Endothelial cell of umbilical vein (primary cell): ENCODE data around the gene ZNF670.

Experiments
- CTCF ChIP-seq, 2 donors: IDR thresholded peaks; 1 replicate in 1 of 2; 2 replicates in 1 of 2; pipeline ENCODE4 v1.5.1; 2011; ENCODE audit warnings: low read length in 2 of 2, mild to moderate bottlenecking in 2 of 2, moderate library complexity in 2 of 2, control low read depth in 1 of 2, inconsistent platforms in 1 of 2, low read depth in 1 of 2; ENCODE audit not compliant: insufficient read depth in 1 of 2; ENCODE audit errors: extremely low read depth in 1 of 2
- EZH2 ChIP-seq: IDR thresholded peaks from 2 replicates; pipeline ENCODE4 v1.6.1; 2012; ENCODE audit warnings: borderline replicate concordance, low read depth, mild to moderate bottlenecking, moderate library complexity, low read length, inconsistent platforms; ENCODE audit not compliant: severe bottlenecking
- POLR2A ChIP-seq: IDR thresholded peaks from 2 replicates; pipeline ENCODE4 v1.6.1; 2012; ENCODE audit warnings: low read depth, mild to moderate bottlenecking, control low read depth, low read length

DNA sequence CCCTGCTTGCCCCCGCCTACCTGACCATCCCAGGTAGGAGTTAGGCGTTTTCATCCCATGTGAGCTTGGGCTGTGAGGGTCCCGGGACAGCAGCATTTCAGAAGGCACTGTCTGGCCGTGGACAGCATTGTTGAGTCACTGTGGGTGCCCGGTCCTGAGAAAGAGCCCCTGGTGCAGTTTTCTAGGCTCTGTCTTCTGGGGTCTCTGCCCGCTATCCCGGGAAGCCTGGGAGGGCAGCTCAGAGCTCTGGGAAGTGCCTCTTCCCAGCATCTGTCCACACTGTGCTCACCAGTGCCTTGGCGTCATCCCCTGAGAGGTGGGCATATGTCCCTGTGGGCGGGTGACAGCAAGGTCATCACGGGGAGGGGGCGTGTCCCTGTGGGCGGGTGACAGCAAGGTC is 36.9 kb upstream of the ZNF670 start:
- no peak for TF ChIP-seq CTCF (IDR thresholded peaks at IDR 0.05; ENCODE audit: extremely low read depth in 1 of 2, insufficient read depth in 1 of 2, low read depth in 1 of 2, low read length in 2 of 2)
- no peak for TF ChIP-seq POLR2A
- no peak for TF ChIP-seq EZH2
